Gastroesophageal sphincter (tissue), 3 donors: ENCODE data around the gene GLT8D2.

Experiments used
- CTCF ChIP-seq, 4 experiments: fragments of 200-600 bp in 2 of 4; fragments of 450-650 bp in 2 of 4; sonication (generic) in 1 of 4; IDR thresholded peaks; one replicate each; pipeline ENCODE4 v1.5.1; 2017 to 2019; ENCODE audit warnings: antibody characterized with exemption in 4 of 4, mild to moderate bottlenecking in 2 of 4, moderate library complexity in 2 of 4
- EP300 ChIP-seq: sonication (generic); formaldehyde crosslinking; IDR thresholded peaks from one replicate; pipeline ENCODE4 v1.6.1; 2017; ENCODE audit warnings: antibody characterized with exemption, mild to moderate bottlenecking
- POLR2AphosphoS5 ChIP-seq: sonication (generic); formaldehyde crosslinking; IDR thresholded peaks from one replicate; pipeline ENCODE4 v1.6.1; 2017; ENCODE audit warnings: antibody characterized with exemption

GRCh38 chr12:104058802-104059201 lies 8.8 kb upstream of the GLT8D2 start:
- TF ChIP-seq CTCF (IDR thresholded peaks at IDR 0.05) (no peak), POLR2AphosphoS5 (no peak), EP300 (no peak)
